Kidney tubule cell (primary cell): ENCODE measurements around the gene ASPN.

Experiments
- DNase-seq: peaks from one replicate; pipeline ENCODE4 v3.0.0-alpha.2; 2018; ENCODE audit warnings: low spot score

Gene ASPN

GRCh38 chr9:92468206-92468605 is 14.1 kb downstream of the ASPN start:
- DNase-seq = peak; percentile 74

GRCh38 chr9:92467511-92467910 is 14.8 kb downstream of the ASPN start:
- no peak for DNase-seq

GRCh38 chr9:92467041-92467440 is 15.3 kb downstream of the ASPN start:
- no peak for DNase-seq

- DNase-seq = peak; percentile 79
These were observed 18.3 kb downstream of the ASPN start for GRCh38 chr9:92463984-92464383.

GRCh38 chr9:92463387-92463786 is 18.9 kb downstream of the ASPN start:
- no peak for DNase-seq

- DNase-seq = no peak
These were observed 24.7 kb downstream of the ASPN start for GRCh38 chr9:92457576-92457975.

GRCh38 chr9:92455217-92455616 is 27.1 kb downstream of the ASPN start:
- DNase-seq = peak; percentile 16

- no peak for DNase-seq
These were observed 35.8 kb downstream of the ASPN start for GRCh38 chr9:92446536-92446935.

- no peak for DNase-seq
These were observed 37.5 kb downstream of the ASPN start for GRCh38 chr9:92444841-92445240.

GRCh38 chr9:92440751-92441046 is 41.6 kb downstream of the ASPN start:
- no peak for DNase-seq

GRCh38 chr9:92439921-92440750 is 42.2 kb downstream of the ASPN start:
- DNase-seq = peak; percentile 56

GRCh38 chr9:92438900-92439526 is 43.3 kb downstream of the ASPN start:
- DNase-seq = no peak

GRCh38 chr9:92435263-92435662 is 47.0 kb downstream of the ASPN start:
- no peak for DNase-seq

- DNase-seq = no peak
These were observed 49.2 kb downstream of the ASPN start for GRCh38 chr9:92432972-92433548.

GRCh38 chr9:92432350-92432749 is 50.0 kb downstream of the ASPN start:
- DNase-seq = no peak

- DNase-seq = no peak
These were observed 52.5 kb downstream of the ASPN start for GRCh38 chr9:92429836-92430235.

GRCh38 chr9:92426501-92427145 is 55.7 kb downstream of the ASPN start:
- no peak for DNase-seq

- DNase-seq = no peak
These were observed 56.8 kb downstream of the ASPN start for GRCh38 chr9:92425474-92425873.

GRCh38 chr9:92424340-92424739 is 58.0 kb downstream of the ASPN start, which contains the start of gene OMD:
TSS of gene OMD (minus strand) at chr9:92424471. CDS start at chr9:92417558, 6,913 bp downstream.
- DNase-seq = no peak

GRCh38 chr9:92423612-92424011 is 58.7 kb downstream of the ASPN start:
- DNase-seq = no peak

GRCh38 chr9:92422611-92423338 is 59.5 kb downstream of the ASPN start:
- DNase-seq = no peak

GRCh38 chr9:92414566-92414965 is 67.7 kb downstream of the ASPN start:
- DNase-seq = no peak
